ENCODE measurements around the gene TSPAN9. TPM values are rescaled to one million over a fixed set of nuclear protein-coding genes. Genes with fewer than 3 reads are reported as not detected.

Gene TSPAN9
- total and polyA plus RNA-seq, 8 donors: 1.4 to 58.3 (median 7.9) TPM

DNA sequence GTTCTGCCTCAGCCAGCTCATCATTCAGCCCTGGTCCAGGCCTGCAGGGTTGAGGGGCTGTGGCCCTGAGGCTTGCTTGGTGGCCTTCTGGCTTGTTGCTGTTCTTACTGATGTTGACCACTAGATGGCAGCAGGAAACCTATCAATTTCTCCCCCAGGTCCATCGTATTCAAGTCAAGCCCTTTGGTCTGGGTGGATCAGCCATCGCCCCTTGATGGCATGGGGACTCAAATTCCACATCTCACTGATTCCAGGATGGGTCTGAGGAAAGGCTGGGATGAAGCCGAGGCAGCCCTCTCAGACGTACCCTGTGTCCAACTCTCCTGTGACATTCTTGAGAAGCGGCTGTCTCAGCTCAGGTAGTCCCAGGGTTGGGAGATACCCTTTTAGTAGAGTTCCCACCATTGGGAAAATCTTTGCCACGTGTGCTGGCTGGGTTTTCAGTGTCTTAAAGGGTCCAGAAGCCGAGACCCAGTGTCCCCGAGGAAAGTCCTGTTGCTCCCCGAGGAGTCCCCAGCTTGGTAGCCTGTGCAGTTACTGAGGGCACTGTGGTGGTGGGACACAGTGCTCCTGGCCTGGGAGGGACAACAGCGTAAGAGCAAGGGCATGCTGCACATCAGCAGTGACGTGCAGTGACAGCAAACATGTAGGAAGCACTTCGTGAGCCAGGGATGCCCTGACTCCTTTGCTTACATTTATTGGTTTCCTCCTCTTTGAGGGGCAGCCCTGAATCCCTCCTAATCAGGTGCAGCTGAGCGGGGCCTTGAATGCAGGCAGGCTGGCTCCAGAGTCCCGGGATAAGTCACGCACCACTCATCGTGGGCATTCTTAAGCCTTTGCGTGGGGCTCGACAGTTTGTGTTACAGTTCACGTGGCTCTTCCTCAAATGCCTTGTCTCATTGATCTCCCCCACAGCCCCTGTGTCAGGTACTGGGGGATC, 58.6 kb downstream of the TSPAN9 start:
- Histone ChIP-seq H3K9me3 (no peaks in the 10 kb centered on the region), H3K36me3 (no peaks in the 10 kb centered on the region), H3K27me3 (peaks cover 0 to 3% (median 0%) of the 10 kb centered on the region in 3 donors), H3K4me3 (no peak overlapping the region), H3K4me1 (peaks cover 16 to 52% (median 28%) of the 10 kb centered on the region in 4 donors), H3K27ac (no peak overlapping the region)
- peak in 1 of 2 donors; percentile 90 for DNase-seq
- intact Hi-C loops (cut with DNase I; ENCODE audit: low total_unique reads): loop anchor here (10.0 kb wide), 1 partner anchor 69 kb away; no protein-coding TSS in a partner anchor
- no peak for TF ChIP-seq POLR2AphosphoS5 (IDR thresholded peaks at IDR 0.05)
- no peak for TF ChIP-seq POLR2A (IDR thresholded peaks at IDR 0.05)
- peak in 5 of 7 experiments; percentile 58 to 85 (median 81) for TF ChIP-seq CTCF (IDR thresholded peaks at IDR 0.05)
- WGBS, 5 donors: 73 to 82% (median 76%) methylated on average over 18 to 19 of the region's 19 CpGs

- TF ChIP-seq POLR2A (IDR thresholded peaks at IDR 0.05) (no peak), CTCF (IDR thresholded peaks at IDR 0.05) (no peak), EP300 (IDR thresholded peaks at IDR 0.05) (no peak), POLR2AphosphoS5 (IDR thresholded peaks at IDR 0.05) (no peak)
- H3K9me3 ChIP-seq: no peaks in the 10 kb centered on the region
- intact Hi-C loops (cut with DNase I; ENCODE audit: low total_unique reads): loop anchor here (10.0 kb wide), 1 partner anchor 68 kb away; no protein-coding TSS in a partner anchor
Observed at GRCh38 chr12:3136641-3137267, 59.6 kb downstream of the TSPAN9 start.

GRCh38 chr12:3137268-3137781, 60.1 kb downstream of the TSPAN9 start:
- WGBS, 5 donors: 26 to 69% (median 52%) methylated on average over 4 to 8 of the region's 8 CpGs
- H3K4me1 ChIP-seq: peaks cover 16 to 45% (median 24%) of the 10 kb centered on the region in 4 donors
- no peak overlapping the region for H3K27ac ChIP-seq
- H3K27me3 ChIP-seq: peaks cover 0 to 3% (median 0%) of the 10 kb centered on the region in 3 donors
- DNase-seq: peak in 1 of 2 donors; percentile 84
- no peaks in the 10 kb centered on the region for H3K9me3 ChIP-seq
- no peaks in the 10 kb centered on the region for H3K36me3 ChIP-seq
- no peak overlapping the region for H3K4me3 ChIP-seq
- intact Hi-C loops (cut with DNase I; ENCODE audit: low total_unique reads): loop anchor here (10.0 kb wide), 1 partner anchor 67 kb away; no protein-coding TSS in a partner anchor
- TF ChIP-seq EP300 (IDR thresholded peaks at IDR 0.05) (no peak), POLR2AphosphoS5 (IDR thresholded peaks at IDR 0.05) (no peak), CTCF (IDR thresholded peaks at IDR 0.05) (no peak), POLR2A (IDR thresholded peaks at IDR 0.05) (no peak)

More at GRCh38 chr12:3136641-3137267, 59.6 kb downstream of the TSPAN9 start:
- Histone ChIP-seq H3K27me3 (peaks cover 0 to 3% (median 0%) of the 10 kb centered on the region in 3 donors), H3K27ac (no peak overlapping the region), H3K4me3 (no peak overlapping the region), H3K4me1 (peaks cover 16 to 50% (median 24%) of the 10 kb centered on the region in 4 donors), H3K36me3 (no peaks in the 10 kb centered on the region)
- no peak for DNase-seq
- WGBS, 5 donors: 87 to 93% (median 90%) methylated on average over 8 to 12 of the region's 12 CpGs
